ENCODE measurements around the gene TSC22D4.

- TF ChIP-seq EZH2 (IDR thresholded peaks at IDR 0.05; ENCODE audit: insufficient read depth, poor library complexity, severe bottlenecking): no peak
- TF ChIP-seq EZH2phosphoT487 (IDR thresholded peaks at IDR 0.05; ENCODE audit: insufficient read depth, low read depth): no peak
Observed at GRCh38 chr7:100446040-100446439, 33.0 kb downstream of the TSC22D4 start.

All from GM23248 (cell line).